HL-60/S4 treated with retinoic acid at 250 ng/mL for 4 days and 3 days (cell line): ENCODE data around the gene CDKN2A.

Experiments used
- in situ Hi-C: fragments of 300-500 bp; cut with MboI; formaldehyde crosslinking; loops from 2 replicates; pipeline ENCODE4 v1.7.0; 2022; ENCODE audit warnings: low sequenced_read_pairs

Gene CDKN2A

GRCh38 chr9:21993893-21994555, at the start of gene CDKN2A:
Gene CDKN2A (minus strand): TSS chr9:21994392.
- in situ Hi-C loops: loop anchor here (25.0 kb wide), 1 partner anchor 182 kb away; the partner anchor contains the start of gene MTAP

GRCh38 chr9:22043928-22044327, 49.7 kb upstream of the CDKN2A start:
- in situ Hi-C loops: no loop called here

GRCh38 chr9:22041775-22042174, 47.6 kb upstream of the CDKN2A start:
- in situ Hi-C loops: no loop called here

GRCh38 chr9:22041344-22041743, 47.2 kb upstream of the CDKN2A start:
- in situ Hi-C loops: no loop called here

GRCh38 chr9:22040760-22041159, 46.6 kb upstream of the CDKN2A start:
- in situ Hi-C loops: no loop called here

DNA sequence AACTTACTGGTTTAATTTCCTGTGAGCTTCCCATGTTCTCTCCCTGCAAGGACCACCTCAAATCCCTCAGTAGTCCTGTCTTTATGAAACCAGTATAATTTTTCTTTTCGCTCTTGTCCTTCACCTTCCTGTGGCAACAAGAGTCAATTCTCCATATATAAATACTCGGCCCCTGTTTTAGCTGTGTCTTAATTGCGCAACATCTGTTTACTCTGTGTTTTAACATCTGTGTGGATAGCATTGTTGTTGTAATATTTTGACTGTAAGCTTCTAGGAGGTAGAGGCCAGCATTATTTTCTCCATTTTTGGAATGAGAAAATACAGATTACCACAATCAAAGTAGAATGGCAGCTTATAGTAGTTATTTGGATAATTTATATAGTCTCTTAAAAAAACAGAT, 45.1 kb upstream of the CDKN2A start:
- in situ Hi-C loops: no loop called here

DNA sequence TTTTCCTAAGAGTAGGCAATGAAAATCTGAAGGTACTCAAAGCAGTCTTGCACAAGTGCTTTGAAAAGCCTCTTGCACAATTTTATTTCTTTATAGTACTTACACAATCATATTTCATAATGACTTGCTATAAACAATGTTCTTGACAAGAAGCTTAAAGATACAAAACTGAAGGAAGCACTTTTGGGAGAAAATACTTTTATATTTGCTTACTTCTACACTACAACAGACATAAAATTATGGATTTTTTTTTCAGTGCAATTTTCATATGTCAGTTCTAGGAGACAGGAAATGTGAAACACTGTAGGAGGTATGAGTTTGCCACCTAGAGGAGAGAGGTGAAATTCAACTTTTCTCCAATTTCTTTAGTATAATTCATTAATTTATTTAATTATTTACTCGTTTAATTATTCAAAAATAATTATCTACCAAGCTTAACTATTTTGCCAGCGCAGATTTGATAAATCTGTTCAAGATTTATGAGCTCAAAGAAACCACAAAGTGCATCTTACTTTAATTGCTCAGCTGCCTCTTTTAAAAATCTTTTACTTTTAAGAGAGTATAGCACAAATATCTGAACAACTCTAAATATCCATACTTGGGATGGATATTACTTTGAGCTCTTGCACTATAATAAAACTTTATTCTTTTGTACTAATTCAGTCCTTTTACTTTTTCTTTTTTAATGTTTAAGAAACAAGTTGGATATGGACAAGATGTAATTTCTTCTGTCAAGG, 43.9 kb upstream of the CDKN2A start:
- in situ Hi-C loops: no loop called here

DNA sequence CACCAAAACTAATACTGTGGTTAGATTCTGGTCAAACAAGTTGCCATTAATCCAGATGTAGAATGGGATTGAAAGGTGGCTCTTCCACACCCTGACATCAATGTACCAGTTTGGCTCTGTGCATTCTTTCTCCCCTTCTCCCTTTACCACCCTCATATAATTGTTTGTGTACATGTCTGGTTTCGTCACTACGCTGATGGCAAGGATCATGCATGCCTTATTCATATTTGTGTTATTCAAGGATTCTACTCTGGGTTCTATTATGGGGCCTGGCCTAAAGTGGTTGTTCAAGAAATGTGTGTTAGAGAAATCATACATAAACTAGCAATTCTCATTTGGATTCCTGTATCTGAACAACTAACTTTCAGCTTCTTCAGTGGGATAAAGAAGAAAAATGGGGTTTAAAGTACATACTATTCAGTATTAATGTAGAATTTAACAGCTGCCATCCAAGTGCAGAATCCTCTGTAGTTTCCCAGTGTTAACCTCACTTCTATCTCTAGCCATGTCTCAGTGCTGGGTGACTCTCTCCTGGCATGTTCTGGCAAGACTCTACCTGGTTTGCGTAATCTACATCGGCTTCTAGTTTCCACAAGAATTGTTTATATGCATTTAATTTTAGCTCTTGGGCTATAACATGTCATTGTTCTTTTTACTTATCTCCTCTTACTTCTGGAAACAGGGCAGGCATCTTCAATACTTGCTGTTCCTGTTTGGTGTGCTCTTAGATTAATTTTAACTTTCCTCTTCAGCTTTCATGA, 42.9 kb upstream of the CDKN2A start:
- in situ Hi-C loops: no loop called here

GRCh38 chr9:22035591-22036011, 41.4 kb upstream of the CDKN2A start:
- in situ Hi-C loops: no loop called here

DNA sequence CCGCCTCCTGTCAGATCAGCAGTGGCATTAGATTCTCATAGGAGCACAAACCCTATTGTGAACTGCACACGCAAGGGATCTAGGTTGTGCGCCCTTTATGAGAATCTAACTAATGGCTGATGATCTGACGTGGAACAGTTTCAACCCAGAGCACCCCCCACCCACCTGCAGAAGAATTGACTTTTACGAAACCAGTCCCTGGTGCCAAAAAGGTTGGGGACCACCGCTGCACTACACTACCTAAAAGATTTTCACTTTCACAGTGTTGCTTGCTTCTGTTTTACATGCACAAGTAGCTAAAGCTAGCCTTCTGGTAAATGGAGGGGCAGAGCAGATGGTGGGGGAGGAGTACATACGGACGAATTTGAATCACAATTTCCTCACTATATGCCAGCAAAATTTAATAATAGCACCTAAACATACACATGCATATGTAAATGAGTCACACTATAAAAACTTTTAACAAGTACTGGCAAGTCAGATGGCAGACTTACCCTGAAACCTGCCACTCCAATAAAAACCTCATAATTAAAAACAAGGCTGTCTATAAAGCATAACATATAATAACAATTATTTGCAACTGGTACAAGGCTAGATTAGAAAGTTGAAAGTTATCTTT, 38.9 kb upstream of the CDKN2A start:
- in situ Hi-C loops: no loop called here

- in situ Hi-C loops: no loop called here
Measured at GRCh38 chr9:22031655-22032411, 37.6 kb upstream of the CDKN2A start.

DNA sequence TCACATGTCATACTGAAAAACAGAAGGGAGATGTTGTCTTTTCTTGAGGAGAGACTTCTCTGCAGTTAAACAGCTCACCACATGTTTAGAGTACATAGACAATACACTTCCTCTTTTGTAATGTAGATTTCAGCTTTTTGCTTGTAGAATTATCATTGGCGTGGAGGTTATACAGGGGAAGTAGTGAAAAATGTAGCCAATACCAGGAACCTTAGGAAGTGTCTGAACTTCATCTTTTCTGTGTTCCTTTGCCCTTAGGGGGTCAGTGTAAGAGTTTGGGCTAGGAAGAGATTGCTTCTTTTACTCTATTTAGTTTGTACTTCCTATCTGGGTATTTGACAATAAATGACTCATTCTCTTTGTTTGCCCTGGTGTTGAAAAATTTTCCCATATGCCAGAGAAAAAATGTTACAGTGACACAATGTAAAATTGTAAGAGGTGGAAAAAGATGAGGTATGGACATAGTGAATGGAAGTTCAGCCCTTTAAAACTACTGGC, 36.0 kb upstream of the CDKN2A start:
- in situ Hi-C loops: no loop called here

DNA sequence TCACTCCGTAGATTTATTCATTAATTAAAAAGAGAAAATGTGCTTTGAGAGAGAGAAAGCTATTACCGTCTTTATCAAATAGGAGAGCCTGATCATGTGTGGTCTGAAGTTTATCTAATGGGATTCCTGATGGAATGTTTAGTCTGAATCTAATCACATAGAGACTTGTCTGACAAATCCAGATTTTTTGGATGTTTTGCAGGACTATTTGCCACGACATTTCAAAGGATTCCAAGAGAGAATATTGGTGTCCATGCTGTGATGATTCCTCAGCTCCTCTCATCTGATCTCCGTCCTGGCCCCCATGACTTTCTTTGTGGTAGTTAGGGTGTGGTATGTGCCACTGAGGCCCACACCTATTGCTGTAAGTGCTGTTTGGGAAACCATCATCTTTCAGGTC, 35.0 kb upstream of the CDKN2A start:
- in situ Hi-C loops: no loop called here

DNA sequence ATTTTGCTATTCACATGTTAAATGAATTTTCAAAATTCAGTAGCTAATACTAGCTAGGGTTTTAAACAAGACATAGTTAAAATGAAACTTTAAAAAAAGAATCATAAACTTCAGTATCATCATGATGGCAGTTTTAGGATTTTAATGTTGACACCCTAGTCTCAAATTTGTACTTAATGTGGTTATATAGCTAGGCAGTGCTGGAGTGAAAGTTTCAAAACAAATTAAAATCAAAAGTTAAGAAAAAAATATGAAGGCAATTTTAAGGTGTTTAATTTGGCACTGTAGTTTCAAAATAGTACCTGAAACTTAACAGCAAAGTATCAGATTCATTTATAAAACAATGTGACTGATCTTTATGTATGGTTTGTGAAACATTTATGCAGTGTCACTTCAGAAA, 34.2 kb upstream of the CDKN2A start:
- in situ Hi-C loops: no loop called here

DNA sequence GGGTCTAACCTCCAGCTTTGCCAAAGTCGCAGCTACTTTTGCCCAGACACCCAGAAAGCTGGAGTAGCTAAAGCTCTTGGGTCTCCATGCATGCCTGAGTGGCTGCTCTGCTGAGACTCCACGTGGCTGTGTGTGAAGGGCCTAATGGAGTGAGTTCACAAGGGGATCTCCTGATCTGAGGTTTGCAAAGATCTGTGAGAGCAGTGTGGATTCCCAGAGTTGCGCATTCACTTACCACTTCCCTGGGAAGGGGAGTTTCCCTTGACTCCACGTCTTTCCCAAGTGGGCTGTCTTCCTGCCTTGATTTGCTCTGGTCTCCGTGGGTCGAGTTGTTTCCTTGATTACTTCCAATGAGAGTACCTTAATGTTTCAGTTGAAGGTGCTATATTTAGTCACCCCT, 32.5 kb upstream of the CDKN2A start:
- in situ Hi-C loops: no loop called here

GRCh38 chr9:22022396-22022795, 28.2 kb upstream of the CDKN2A start:
- in situ Hi-C loops: no loop called here

DNA sequence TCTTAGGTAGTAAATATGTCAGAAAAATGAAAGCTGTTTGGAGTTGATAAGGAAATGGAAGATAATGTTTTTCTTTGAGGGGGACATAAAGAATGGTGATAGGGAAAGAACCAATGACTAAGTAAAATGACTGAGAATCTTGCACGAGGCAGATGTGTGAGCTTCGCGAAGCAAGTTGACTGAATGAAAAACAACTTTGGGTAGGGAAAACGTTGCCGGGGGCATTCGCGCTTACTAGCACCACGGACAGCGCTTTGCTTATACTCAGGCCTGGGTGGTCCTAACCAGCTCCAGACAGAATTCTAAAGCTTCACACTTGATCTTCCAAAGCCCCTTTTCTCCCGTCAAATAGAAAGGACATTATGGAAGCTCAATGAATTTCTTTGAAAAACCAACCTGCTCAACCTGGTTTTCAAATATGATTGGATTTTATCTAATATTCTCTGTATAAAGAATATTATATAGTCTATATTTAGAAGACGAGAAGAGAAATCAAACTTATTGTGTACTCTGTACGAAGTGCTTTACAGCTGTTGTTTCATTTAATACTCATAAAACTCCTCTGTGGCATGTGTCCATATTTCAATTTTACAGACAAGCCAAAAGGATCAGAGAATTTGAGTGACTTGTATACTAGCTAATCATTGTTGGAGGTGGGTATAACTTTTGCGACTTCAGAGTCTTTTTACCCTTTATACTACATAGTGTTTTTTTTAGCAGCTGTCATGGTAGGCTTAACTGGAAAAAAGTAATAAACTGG, 16.9 kb upstream of the CDKN2A start:
- in situ Hi-C loops: no loop called here

- in situ Hi-C loops: no loop called here
Measured at GRCh38 chr9:22009506-22009867, 15.3 kb upstream of the CDKN2A start.

- in situ Hi-C loops: no loop called here
Measured at GRCh38 chr9:22008717-22009505, 14.7 kb upstream of the CDKN2A start, which contains the start of gene CDKN2B. Gene CDKN2B (minus strand): TSS chr9:22009305. CDS start chr9:22008953, 352 bp downstream.
